Measurements from ENCODE around the gene SEMA6A.

Gene SEMA6A

GRCh38 chr5:116577064-116577788, 2.6 kb upstream of the SEMA6A start:
- in situ Hi-C loops (cut with MboI; ENCODE audit: low sequenced_read_pairs), result no loop called here

DNA sequence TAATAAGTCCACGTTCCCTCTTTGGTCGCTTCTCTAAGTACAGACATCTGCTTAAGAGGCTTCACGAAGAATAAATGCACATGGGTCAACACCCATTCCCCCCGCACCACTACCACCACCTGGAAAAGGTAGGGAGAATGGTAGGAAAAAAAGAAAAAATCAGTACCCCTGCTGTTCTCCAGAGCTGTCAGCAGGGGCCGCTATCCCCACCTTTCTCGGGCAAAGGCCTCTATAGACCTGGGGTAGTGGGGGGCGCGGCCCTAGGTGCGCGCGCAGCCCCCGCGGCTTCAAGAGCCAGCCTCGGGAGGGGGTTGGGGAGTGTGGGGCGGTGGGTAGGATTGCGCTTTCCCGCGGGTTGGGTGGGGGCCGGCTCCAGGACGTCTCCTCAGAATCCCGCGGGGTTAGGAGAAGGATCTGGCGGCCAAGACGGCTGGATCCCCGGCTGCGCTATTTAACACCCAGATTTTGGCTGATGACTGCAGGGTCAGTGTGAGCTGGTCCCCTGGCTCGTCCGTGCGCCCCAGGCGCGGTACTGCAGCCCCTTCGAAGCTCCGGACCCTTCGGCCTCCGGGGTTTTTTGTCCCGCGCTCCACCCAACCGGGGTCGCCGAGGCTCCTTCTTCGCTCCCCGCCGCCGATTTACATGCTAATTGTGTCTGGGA, 1.6 kb upstream of the SEMA6A start:
- in situ Hi-C loops (cut with MboI; ENCODE audit: low sequenced_read_pairs), result no loop called here

DNA sequence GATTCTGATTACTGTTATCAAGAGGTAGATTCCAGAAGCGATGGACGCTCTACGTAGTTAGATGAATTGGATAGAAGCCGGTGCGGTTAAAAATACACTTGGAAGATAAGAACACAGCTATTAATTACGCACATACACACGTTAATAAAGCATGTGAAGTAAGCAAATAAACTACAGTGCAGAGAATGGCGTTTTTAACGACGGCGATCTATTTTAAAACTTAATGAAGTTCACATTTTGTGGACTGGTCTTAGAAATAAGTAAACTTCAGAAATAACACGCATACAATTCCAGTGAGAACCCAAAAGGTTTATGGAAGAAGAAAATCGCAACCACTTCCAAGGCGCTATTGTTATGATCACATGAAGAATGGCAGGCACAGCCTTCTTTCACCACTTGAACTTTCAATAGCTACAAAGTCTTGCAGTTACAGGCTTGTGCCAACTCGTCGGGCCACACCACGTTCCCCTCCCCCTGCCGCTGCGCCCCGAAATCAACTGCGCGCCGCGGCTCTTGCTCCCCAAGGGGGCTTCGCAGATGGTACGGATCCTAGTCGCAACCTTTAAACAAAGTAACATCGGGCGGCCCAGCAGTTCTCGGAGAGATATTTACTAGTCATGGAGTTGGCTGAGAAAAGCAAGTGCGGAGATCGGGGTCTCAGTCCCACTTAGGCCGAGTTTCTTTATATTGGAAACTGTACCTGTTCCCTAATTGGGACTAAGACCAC, 866 bp upstream of the SEMA6A start:
- in situ Hi-C loops (cut with MboI; ENCODE audit: low sequenced_read_pairs), result no loop called here

GRCh38 chr5:116573702-116574366, 789 bp downstream of the SEMA6A start:
- in situ Hi-C loops (cut with MboI; ENCODE audit: low sequenced_read_pairs), result no loop called here

DNA sequence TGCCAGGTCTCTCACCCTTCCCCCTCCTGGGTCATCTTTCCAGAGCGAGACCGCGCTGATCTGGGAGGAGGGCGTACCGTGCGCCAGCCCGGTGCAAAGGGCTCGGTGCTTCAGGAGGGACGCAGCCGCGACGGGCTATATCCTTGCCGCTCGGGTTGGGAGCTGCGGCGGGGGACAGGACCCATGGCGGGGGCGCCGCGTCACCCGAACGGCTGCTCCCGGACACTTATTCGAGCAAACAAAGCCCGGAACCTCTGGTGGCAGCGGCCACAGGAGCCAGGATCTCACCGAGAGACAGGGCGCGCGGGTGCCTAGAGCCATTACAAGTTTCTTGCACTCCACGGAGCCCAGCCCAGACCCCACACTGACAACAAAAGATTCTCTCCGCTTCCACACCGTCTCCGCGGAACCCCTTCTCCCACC, 1.3 kb downstream of the SEMA6A start:
- in situ Hi-C loops (cut with MboI; ENCODE audit: low sequenced_read_pairs), result no loop called here

DNA sequence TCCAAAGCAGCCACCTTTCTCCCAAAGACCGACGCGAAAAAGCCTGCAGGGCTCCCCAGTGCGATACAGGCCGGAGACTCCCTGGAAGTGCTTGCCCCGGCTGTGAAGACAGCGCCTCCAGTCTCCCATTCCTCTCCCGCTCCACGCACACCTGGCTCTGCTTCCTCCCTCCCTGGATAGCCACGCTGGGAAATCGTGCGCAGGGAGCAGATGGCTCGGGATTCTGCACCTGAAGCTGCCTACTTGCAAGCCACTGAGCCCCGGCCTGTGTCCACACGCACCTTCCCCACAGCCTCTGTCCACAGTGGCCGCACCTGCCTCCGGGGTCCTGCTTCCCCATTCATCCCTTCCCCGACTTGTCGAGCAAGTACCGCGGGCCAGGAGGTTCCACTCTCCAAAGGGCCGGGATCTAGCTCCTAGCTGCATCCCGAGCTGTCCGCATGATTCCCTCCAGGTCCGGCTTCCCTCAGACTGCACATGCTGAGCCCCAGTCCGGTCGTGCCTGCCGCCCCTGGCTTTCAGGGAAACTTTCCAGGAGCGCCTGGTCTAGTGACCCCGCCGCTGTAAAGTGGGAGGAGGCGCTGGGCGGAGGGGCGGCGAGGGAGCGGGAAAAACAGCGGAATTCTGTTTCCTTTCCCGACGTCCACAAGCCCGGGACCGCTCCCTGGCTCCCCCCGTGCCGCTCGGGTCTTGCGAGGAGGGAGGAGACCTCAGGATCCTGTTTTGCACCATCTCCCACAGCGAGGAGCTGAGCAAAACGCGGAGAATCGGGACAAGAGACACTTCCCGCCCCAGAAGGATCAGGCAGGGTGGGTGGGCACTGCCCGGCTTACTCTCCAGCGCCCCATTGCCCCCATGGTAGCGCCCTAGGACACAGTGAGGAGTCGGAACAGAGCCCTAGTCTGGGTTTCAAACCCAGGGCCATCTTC, 2.0 kb downstream of the SEMA6A start:
- in situ Hi-C loops (cut with MboI; ENCODE audit: low sequenced_read_pairs), result no loop called here

DNA sequence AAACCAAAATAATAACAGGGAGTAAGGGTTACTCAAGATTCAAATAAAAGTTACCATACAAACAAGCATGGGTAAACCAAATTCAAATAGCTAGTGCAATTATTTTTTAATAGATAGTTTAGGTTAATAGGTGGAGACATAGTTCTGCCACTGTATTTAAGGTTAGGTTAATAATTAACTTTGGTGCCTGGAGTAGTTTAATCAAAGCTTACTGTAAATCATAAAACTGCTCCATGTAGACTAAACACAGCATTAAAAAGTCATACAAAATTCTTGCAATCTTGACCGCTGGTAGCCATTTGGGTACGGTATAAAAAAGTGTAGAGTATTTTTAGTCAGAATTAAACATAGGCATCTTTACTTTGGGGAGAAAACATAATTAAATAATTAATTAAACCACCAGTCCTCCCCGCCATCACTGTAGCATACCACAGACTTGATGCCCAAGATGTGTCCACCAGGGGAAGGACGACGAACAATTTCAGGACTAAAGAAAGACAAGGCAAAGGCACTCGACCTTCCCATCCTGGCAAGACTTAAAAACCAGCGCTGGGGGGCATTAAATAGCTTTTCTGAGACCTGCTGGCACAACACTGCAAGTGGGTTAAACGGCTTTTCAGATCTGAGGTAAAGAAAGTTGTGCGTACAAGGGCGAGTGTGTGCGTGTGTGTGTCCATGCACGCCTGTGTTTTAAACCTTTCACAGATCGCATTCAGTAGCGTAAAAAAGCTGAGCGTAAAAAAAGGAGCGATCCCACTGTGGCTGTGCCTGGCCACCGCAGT, 2.9 kb downstream of the SEMA6A start:
- in situ Hi-C loops (cut with MboI; ENCODE audit: low sequenced_read_pairs), result no loop called here

- in situ Hi-C loops (cut with MboI; ENCODE audit: low sequenced_read_pairs), result no loop called here
Measured at GRCh38 chr5:116569999-116570398, 4.6 kb downstream of the SEMA6A start.

DNA sequence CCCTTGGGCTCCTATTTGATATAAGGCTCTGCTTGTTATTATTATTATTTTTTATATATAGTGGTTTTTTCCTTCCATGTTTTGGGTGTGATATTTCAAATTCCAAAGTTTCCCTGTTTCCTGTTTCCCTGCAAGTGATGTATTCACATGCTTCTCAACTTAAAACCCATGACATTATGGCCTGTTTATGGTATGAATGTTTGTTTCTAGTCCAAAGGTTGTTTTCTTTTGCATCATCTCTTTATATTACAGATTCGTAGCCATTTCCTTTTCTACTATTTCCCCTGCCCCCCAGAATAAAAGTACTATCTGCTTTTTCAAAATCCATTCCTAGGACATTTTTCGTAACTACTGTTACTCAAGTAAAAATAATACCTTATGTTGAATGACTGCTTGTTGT, 7.5 kb downstream of the SEMA6A start:
- in situ Hi-C loops (cut with MboI; ENCODE audit: low sequenced_read_pairs), result no loop called here

GRCh38 chr5:116566251-116566650, 8.4 kb downstream of the SEMA6A start:
- in situ Hi-C loops (cut with MboI; ENCODE audit: low sequenced_read_pairs), result no loop called here

DNA sequence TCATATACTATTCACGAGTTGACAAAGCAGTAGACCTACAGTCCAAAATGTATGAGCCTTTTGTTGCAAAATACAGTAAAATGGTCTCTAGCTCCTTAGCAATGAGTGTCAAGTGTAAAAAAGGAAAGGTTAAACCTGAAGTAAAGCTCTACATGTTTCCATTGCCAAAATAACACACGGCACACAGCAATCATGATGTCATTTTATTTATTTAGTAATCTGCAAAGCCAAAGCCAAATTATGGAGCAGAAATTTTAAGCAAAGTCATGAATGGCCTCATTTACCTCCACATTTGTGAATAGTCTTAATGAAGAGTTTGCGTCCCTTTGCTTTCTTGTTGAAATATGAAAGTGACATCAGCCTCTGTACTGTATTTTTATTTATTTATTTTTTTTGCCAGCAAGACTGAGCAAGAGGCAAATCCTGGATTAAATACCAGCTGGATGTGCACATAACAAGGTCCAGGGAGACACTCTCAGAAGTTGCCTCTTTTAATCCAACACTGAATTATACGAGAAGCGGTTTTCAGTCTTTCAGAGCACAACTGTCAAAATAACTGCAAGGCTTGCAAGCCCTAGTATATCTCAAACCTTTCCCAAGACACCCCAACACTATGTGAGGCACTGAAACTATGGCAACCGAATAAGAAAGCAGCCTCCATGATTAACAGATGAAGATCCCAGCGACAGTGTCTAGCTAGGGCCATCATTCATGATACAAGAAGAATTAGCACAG, 9.7 kb downstream of the SEMA6A start:
- in situ Hi-C loops (cut with MboI; ENCODE audit: low sequenced_read_pairs), result no loop called here

DNA sequence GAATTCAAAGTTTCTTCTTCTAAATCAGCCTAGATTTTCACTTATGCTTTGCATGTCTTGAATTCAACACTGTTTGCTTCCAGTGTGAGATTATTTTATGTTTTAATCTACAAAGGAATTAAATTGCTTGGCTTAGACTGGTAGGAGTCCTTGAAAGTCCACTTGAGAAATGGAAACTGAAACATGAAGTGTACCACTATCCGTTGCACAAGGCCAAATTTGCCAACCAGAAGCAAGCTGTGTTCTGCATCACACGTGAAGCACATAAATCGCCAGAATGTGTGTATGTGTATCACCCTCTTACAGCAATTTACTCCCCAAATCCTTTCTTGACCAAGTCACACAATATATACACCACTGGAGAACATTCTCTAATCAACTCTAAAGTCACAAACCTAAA, 10.3 kb downstream of the SEMA6A start:
- in situ Hi-C loops (cut with MboI; ENCODE audit: low sequenced_read_pairs), result no loop called here

DNA sequence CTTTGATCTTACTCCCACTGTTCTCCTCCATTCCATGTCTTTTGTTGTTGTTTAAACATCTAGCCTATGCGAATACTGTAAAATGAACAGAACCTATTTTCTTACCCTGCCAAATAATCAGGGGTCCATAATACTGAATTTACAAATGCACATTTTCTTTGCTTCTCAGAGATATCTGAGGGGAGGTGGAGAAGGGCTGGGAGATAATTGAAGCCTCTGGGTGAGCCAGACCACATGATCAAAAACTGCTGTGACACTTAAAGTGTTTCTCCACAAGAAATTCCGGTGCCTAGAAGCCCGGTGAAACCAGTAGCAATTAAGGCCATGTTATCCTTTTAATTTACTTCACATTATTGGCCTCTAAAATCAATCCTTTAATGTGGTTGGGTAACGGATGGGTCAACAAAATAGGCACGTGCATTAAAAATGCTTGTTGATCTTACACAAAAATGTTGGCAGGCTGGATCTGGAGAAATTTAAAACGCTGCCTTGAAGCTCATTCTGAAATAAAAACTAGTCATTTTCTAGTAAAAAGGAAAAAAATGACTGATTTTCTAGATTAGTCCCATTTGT, 10.8 kb downstream of the SEMA6A start:
- in situ Hi-C loops (cut with MboI; ENCODE audit: low sequenced_read_pairs), result no loop called here

- in situ Hi-C loops (cut with MboI; ENCODE audit: low sequenced_read_pairs), result no loop called here
Measured at GRCh38 chr5:116562669-116563068, 12.0 kb downstream of the SEMA6A start.

GRCh38 chr5:116561658-116562057, 13.0 kb downstream of the SEMA6A start:
- in situ Hi-C loops (cut with MboI; ENCODE audit: low sequenced_read_pairs), result no loop called here

DNA sequence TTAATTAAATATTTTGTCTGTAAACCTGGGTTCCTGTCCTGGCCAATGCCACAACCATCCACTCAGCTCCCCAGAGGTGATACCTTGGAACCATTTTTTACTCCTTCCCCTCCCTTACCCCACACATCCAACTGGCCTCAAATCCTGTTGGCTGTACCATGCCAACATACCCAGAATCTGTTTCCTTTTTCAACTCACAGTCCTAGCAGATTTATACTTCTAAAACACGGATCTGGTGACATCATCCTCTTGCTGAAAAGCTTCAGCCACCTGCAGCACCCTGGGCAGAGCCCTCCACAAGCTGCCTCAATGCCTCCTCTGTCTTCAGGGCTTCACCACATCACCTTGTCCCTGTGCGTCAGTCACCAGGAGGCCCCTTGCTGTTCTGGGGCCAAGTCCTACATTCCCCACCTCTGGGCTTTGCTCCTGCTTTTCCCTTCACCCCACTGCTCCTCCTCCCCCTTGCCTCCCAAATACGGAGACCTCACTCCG, 14.9 kb downstream of the SEMA6A start:
- in situ Hi-C loops (cut with MboI; ENCODE audit: low sequenced_read_pairs), result no loop called here

GRCh38 chr5:116559239-116559638, 15.4 kb downstream of the SEMA6A start:
- in situ Hi-C loops (cut with MboI; ENCODE audit: low sequenced_read_pairs), result no loop called here

- in situ Hi-C loops (cut with MboI; ENCODE audit: low sequenced_read_pairs), result no loop called here
Measured at GRCh38 chr5:116557669-116558271, 16.9 kb downstream of the SEMA6A start.
